Measurements from ENCODE around the gene TEX264.

The TEX264 gene

GRCh38 chr3:51712963-51713362, 41.9 kb downstream of the TEX264 start:
- no peak overlapping the region for H3K27ac ChIP-seq (replicated peaks)
- no peak overlapping the region for H3K4me3 ChIP-seq (replicated peaks; ENCODE audit: insufficient read depth, low read length)
- DNase-seq (ENCODE audit: low read depth in 1 of 2, low spot score in 1 of 2) = no peak
- TF ChIP-seq GABPA (IDR thresholded peaks at IDR 0.05; ENCODE audit: low read depth) (no peak), CTCF (IDR thresholded peaks at IDR 0.05; ENCODE audit: insufficient read depth, low read length) (no peak), REST (IDR thresholded peaks at IDR 0.05; ENCODE audit: insufficient replicate concordance, low read depth) (no peak), SPI1 (IDR thresholded peaks at IDR 0.05; ENCODE audit: borderline replicate concordance, low read depth) (no peak), POLR2AphosphoS5 (IDR thresholded peaks at IDR 0.05; ENCODE audit: low read depth) (no peak)
- no peaks in the 10 kb centered on the region for H3K27me3 ChIP-seq (ENCODE audit: insufficient read depth, poor library complexity, severe bottlenecking)

GRCh38 chr3:51715231-51715976, 44.4 kb downstream of the TEX264 start:
- TF ChIP-seq POLR2AphosphoS5 (IDR thresholded peaks at IDR 0.05; ENCODE audit: low read depth) (no peak), GABPA (IDR thresholded peaks at IDR 0.05; ENCODE audit: low read depth) (no peak), CTCF (IDR thresholded peaks at IDR 0.05; ENCODE audit: insufficient read depth, low read length) (no peak), SPI1 (IDR thresholded peaks at IDR 0.05; ENCODE audit: borderline replicate concordance, low read depth) (no peak), REST (IDR thresholded peaks at IDR 0.05; ENCODE audit: insufficient replicate concordance, low read depth) (no peak)
- Histone ChIP-seq H3K27me3 (ENCODE audit: insufficient read depth, poor library complexity, severe bottlenecking) (no peaks in the 10 kb centered on the region), H3K27ac (replicated peaks) (no peak overlapping the region), H3K4me3 (replicated peaks; ENCODE audit: insufficient read depth, low read length) (no peak overlapping the region)
- DNase-seq (ENCODE audit: low read depth in 1 of 2, low spot score in 1 of 2) = no peak

- Histone ChIP-seq H3K27me3 (ENCODE audit: insufficient read depth, poor library complexity, severe bottlenecking) (no peaks in the 10 kb centered on the region), H3K27ac (replicated peaks) (no peak overlapping the region), H3K4me3 (replicated peaks; ENCODE audit: insufficient read depth, low read length) (no peak overlapping the region)
- no peak for TF ChIP-seq SPI1 (IDR thresholded peaks at IDR 0.05; ENCODE audit: borderline replicate concordance, low read depth)
- no peak for TF ChIP-seq REST (IDR thresholded peaks at IDR 0.05; ENCODE audit: insufficient replicate concordance, low read depth)
- no peak for TF ChIP-seq GABPA (IDR thresholded peaks at IDR 0.05; ENCODE audit: low read depth)
- no peak for TF ChIP-seq POLR2AphosphoS5 (IDR thresholded peaks at IDR 0.05; ENCODE audit: low read depth)
- no peak for TF ChIP-seq CTCF (IDR thresholded peaks at IDR 0.05; ENCODE audit: insufficient read depth, low read length)
- DNase-seq (ENCODE audit: low read depth in 1 of 2, low spot score in 1 of 2) = no peak
Observed at GRCh38 chr3:51715977-51716294, 44.9 kb downstream of the TEX264 start.

All from HL-60 (cell line).